HepG2 (cell line): Measurements from ENCODE around the gene UCKL1. TPM values are rescaled to one million over a fixed set of nuclear protein-coding genes. Genes with fewer than 3 reads are reported as not detected.

Experiments
- ARID4A ChIP-seq: sonication (generic); formaldehyde crosslinking; IDR thresholded peaks from 2 replicates; pipeline ENCODE4 v1.5.0; 2020; ENCODE audit warnings: mild to moderate bottlenecking, missing genetic modification reagents, borderline replicate concordance
- ATRX ChIP-seq: sonication (generic); formaldehyde crosslinking; IDR thresholded peaks from 2 replicates; pipeline ENCODE4 v1.4.0; 2020; ENCODE audit warnings: missing genetic modification reagents, borderline replicate concordance
- FIP1L1 ChIP-seq: fragments of 200-400 bp; formaldehyde crosslinking; IDR thresholded peaks from 2 replicates; pipeline ENCODE4 v1.6.1; 2018; ENCODE audit warnings: low read depth, mild to moderate bottlenecking, low read length, moderate library complexity, borderline replicate concordance; ENCODE audit not compliant: insufficient read depth
- HIC2 ChIP-seq: sonication (generic); formaldehyde crosslinking; IDR thresholded peaks from 2 replicates; pipeline ENCODE4 v1.9.0; 2022; ENCODE audit warnings: low read depth, missing genetic modification reagents
- KAT2B ChIP-seq: fragments of 150-350 bp; IDR thresholded peaks from 2 replicates; pipeline ENCODE4 v1.6.1; 2014; ENCODE audit warnings: low read depth, low read length, borderline replicate concordance
- KAT8 ChIP-seq: IDR thresholded peaks from 2 replicates; pipeline ENCODE4 v1.6.1; 2016; ENCODE audit warnings: missing genetic modification reagents, missing compliant biosample characterization
- MBNL3 ChIP-seq: fragments of 250-450 bp; sonication (Bioruptor Pico); conservative IDR thresholded peaks from 2 replicates; pipeline ENCODE4 v1.8.0; 2022; ENCODE audit warnings: mild to moderate bottlenecking, inconsistent platforms
- NCOA2 ChIP-seq: sonication (generic); formaldehyde crosslinking; IDR thresholded peaks from 2 replicates; pipeline ENCODE4 v1.8.0; 2022; ENCODE audit warnings: inconsistent platforms
- NFRKB ChIP-seq: fragments of 450-650 bp; IDR thresholded peaks from 2 replicates; pipeline ENCODE4 v1.6.1; 2017
- PCBP2 ChIP-seq: fragments of 200-400 bp; formaldehyde crosslinking; optimal IDR thresholded peaks from 2 replicates; pipeline ENCODE3; 2018; ENCODE audit warnings: low read length, low read depth; ENCODE audit not compliant: poor library complexity, severe bottlenecking
- RAD51 ChIP-seq: fragments of 450-650 bp; IDR thresholded peaks from 2 replicates; pipeline ENCODE4 v1.6.1; 2016; ENCODE audit warnings: borderline replicate concordance
- SKI ChIP-seq: fragments of 450-650 bp; IDR thresholded peaks from one replicate; pipeline ENCODE4 v1.6.1; 2018; ENCODE audit warnings: mild to moderate bottlenecking; ENCODE audit not compliant: partially characterized antibody
- STAG1 ChIP-seq: sonication (generic); formaldehyde crosslinking; IDR thresholded peaks from 2 replicates; pipeline ENCODE4 v1.4.0; 2020; ENCODE audit warnings: missing genetic modification reagents
- TCF7 ChIP-seq: sonication (generic); IDR thresholded peaks from 2 replicates; pipeline ENCODE4 v1.6.1; 2016; ENCODE audit warnings: antibody characterized with exemption, low read depth
- ZNF878 ChIP-seq: sonication (generic); formaldehyde crosslinking; IDR thresholded peaks from 2 replicates; pipeline ENCODE4 v1.8.1; 2023; ENCODE audit warnings: mild to moderate bottlenecking, missing genetic modification reagents, moderate library complexity
- ZUFSP ChIP-seq: sonication (generic); formaldehyde crosslinking; IDR thresholded peaks from 2 replicates; pipeline ENCODE4 v1.9.0; 2021; ENCODE audit warnings: missing genetic modification reagents, mild to moderate bottlenecking, borderline replicate concordance
- ZZZ3 ChIP-seq: sonication (generic); formaldehyde crosslinking; IDR thresholded peaks from 2 replicates; pipeline ENCODE4 v1.4.0; 2020; ENCODE audit warnings: missing genetic modification reagents, mild to moderate bottlenecking, borderline replicate concordance
- polyA plus RNA-seq, 8 experiments: library from polyadenylated mRNA; depleted of rRNA in 3 of 8; stranded (reverse) in 7 of 8; unstranded in 1 of 8; fragments of >200 nt; fragmentation: Illumina TruSeq in 4 of 8; extraction: Trizol in 4 of 8; gene quantifications; 2 replicates each; pipeline versions ENCODE4 v1.2.1 to v1.2.3, GENCODE V29; 2011 to 2016; ENCODE audit warnings: low read depth in 4 of 8, missing spikeins in 1 of 8, mixed read lengths in 1 of 8; ENCODE audit not compliant: insufficient read depth in 1 of 8
- total RNA-seq, 5 experiments: library from RNA; depleted of rRNA; stranded (reverse); fragments of >200 nt; fragmentation: Illumina TruSeq; extraction: Trizol; gene quantifications; 2 replicates each; pipeline ENCODE4 v1.2.3, GENCODE V29; 2016; ENCODE audit warnings: low read depth in 1 of 5
- TF ChIP-seq, protein P1 (sequence below): sonication (generic); formaldehyde crosslinking; IDR thresholded peaks from 2 replicates; pipeline ENCODE4 v1.4.0; 2020; ENCODE audit warnings: mild to moderate bottlenecking, missing genetic modification reagents
- TF ChIP-seq, protein P2 (sequence below): sonication (generic); formaldehyde crosslinking; IDR thresholded peaks from 2 replicates; pipeline ENCODE4 v1.5.0; 2020; ENCODE audit warnings: missing genetic modification reagents

The UCKL1 gene
- total and polyA plus RNA-seq, 2 of the 13 experiments (the other 11 are each of a cell fraction or from before 2014, with no cell fraction given): 50.2 to 126 TPM

DNA sequence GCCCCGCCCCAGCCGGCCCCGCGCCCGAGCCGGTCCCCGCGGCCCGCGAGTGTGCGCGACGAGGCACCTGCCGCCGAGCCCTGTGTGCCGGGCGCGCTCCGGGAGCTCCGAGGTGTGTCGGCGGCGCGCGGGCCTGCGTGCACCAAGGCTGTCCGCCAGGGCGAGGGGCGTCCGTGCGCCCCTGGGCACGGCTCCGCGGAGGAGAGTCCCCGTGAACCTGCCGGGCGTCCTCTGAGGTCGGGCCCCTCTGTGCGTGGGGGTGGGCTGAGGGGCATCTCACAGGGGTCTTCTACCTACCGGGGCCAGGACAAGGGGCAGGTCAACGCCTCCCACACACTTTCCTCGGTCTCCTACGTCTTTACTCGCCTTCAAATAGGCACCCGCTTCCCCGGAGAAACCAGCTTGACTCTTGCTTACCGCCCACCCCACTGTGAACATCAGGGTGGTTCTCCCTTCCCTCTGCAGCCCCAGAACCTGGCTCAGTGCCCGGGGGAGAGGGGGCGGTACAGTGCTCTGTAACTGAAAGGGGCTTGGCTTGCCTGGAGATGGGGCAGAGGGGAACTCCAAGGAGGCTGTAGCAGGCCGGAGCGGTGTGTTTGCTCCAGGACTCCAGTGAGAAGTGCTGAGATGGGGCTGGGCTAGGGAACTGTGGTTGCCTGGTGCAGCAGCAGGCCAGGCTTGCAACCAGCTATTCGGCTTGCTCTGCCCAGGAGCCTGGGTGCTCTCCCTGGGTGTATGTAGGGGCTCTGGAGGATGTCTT is 23.5 kb upstream of the UCKL1 start, which contains the start of gene SAMD10 (continued):
- TF ChIP-seq ARID4A (CRISPR knock-in tag) (no peak; the same call in none of the 2 replicates), FIP1L1 (no peak), RAD51 (no peak), MBNL3 (CRISPR knock-in tag) (no peak), NFRKB (no peak), HIC2 (no peak; the same call in 1 of the 2 replicates), TCF7 (no peak), ZZZ3 (CRISPR knock-in tag) (no peak), KAT2B (no peak), STAG1 (CRISPR knock-in tag) (0 out of 2 replicates have a peak, but pooled peaks have one; percentile 11), ATRX (CRISPR knock-in tag) (no peak), NCOA2 (CRISPR knock-in tag) (peak; percentile 41; the same call in 1 of the 2 replicates), ZUFSP (CRISPR knock-in tag) (no peak), SKI (no peak), ZNF878 (CRISPR knock-in tag) (peak; percentile 18; the same call in 1 of the 2 replicates), KAT8 (CRISPR knock-in tag) (peak; percentile 35; the same call in 1 of the 2 replicates), PCBP2 (no peak)
- TF ChIP-seq, protein P1, sequence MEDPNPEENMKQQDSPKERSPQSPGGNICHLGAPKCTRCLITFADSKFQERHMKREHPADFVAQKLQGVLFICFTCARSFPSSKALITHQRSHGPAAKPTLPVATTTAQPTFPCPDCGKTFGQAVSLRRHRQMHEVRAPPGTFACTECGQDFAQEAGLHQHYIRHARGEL: 0 out of 2 replicates have a peak, but pooled peaks have one; percentile 73
- TF ChIP-seq, protein P2, sequence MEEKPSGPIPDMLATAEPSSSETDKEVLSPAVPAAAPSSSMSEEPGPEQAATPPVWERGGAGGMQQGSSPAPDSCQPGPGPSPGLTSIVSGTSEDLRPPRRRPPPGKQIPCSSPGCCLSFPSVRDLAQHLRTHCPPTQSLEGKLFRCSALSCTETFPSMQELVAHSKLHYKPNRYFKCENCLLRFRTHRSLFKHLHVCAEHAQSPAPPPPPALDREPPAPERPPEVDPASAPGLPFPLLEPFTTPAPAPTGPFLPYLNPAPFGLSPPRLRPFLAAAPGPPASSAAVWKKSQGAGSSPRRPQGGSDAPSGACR: no peak
